SU-DHL-6 (cell line): Measurements from ENCODE around the gene ZNF423.

Experiments used
- H2AFZ ChIP-seq: fragments of 200-600 bp; sonication (generic); 2 replicates; pipeline ENCODE4 v1.6.1; 2014; ENCODE audit warnings: low read depth, mild to moderate bottlenecking, moderate library complexity, mixed read lengths, antibody characterized with exemption, low read length; ENCODE audit not compliant: severe bottlenecking
- H3F3A ChIP-seq: fragments of 200-600 bp; shearing (Covaris generic); 2 replicates; pipeline ENCODE4 v1.6.0; 2016; ENCODE audit warnings: antibody characterized with exemption, mild to moderate bottlenecking; ENCODE audit not compliant: insufficient read depth
- H3K27ac ChIP-seq: fragments of 200-600 bp; sonication (generic); 2 replicates; pipeline ENCODE4 v1.5.1; 2016; ENCODE audit warnings: low read depth, mild to moderate bottlenecking, low read length, moderate library complexity, mixed read lengths
- H3K27me3 ChIP-seq: fragments of 200-600 bp; sonication (generic), shearing (Covaris generic); 2 replicates; pipeline ENCODE4 v1.6.0; 2014; ENCODE audit warnings: mild to moderate bottlenecking, low read length
- H3K36me3 ChIP-seq: fragments of 200-600 bp; sonication (generic); 2 replicates; pipeline ENCODE4 v1.6.1; 2014; ENCODE audit warnings: mild to moderate bottlenecking, low read length, mixed read lengths
- H3K4me2 ChIP-seq: fragments of 300-600, 200-600 bp; shearing (Covaris generic), sonication (generic); 2 replicates; pipeline ENCODE4 v1.6.0; 2014; ENCODE audit warnings: low read length, low read depth, mild to moderate bottlenecking; ENCODE audit not compliant: poor library complexity, severe bottlenecking
- H3K4me3 ChIP-seq: fragments of 200-600 bp; sonication (generic); 2 replicates; pipeline ENCODE4 v1.5.1; 2014; ENCODE audit warnings: antibody characterized with exemption, low read length, mild to moderate bottlenecking, mixed read lengths; ENCODE audit not compliant: insufficient read depth, poor library complexity, severe bottlenecking
- H3K79me2 ChIP-seq: fragments of 200-600 bp; sonication (generic); 2 replicates; pipeline ENCODE4 v1.6.1; 2014; ENCODE audit warnings: mild to moderate bottlenecking, low read length, moderate library complexity; ENCODE audit not compliant: insufficient read depth
- H3K9ac ChIP-seq: fragments of 200-600 bp; sonication (generic); 2 replicates; pipeline ENCODE4 v1.7.0; 2014; ENCODE audit warnings: mild to moderate bottlenecking, low read length
- H3K9me2 ChIP-seq: fragments of 200-600 bp; sonication (generic); replicated peaks from 2 replicates; pipeline ENCODE4 v1.6.1; 2014; ENCODE audit warnings: low read length; ENCODE audit not compliant: insufficient read depth
- H3K9me3 ChIP-seq: fragments of 200-600 bp; sonication (generic); 2 replicates; pipeline ENCODE4 v1.6.1; 2014; ENCODE audit warnings: low read length, mixed read lengths; ENCODE audit not compliant: insufficient read depth
- H4K20me1 ChIP-seq: fragments of 200-600 bp; sonication (generic); 2 replicates; pipeline ENCODE4 v1.6.1; 2014; ENCODE audit warnings: low read depth, mild to moderate bottlenecking, antibody characterized with exemption, low read length, moderate library complexity, mixed read lengths
- EZH2phosphoT487 ChIP-seq: fragments of 200-600 bp; sonication (generic), shearing (Covaris generic); conservative IDR thresholded peaks from 2 replicates; pipeline ENCODE4 v1.6.1; 2018; ENCODE audit warnings: mild to moderate bottlenecking, antibody characterized with exemption, low read length, moderate library complexity, mixed read lengths
- TF ChIP-seq, protein P1 (sequence below): fragments of 200-600 bp; sonication (generic); IDR thresholded peaks from one replicate; pipeline ENCODE4 v1.5.1; 2017; ENCODE audit warnings: antibody characterized with exemption, mild to moderate bottlenecking, low read length, moderate library complexity; ENCODE audit not compliant: insufficient read depth, poor library complexity, severe bottlenecking

Gene ZNF423

DNA sequence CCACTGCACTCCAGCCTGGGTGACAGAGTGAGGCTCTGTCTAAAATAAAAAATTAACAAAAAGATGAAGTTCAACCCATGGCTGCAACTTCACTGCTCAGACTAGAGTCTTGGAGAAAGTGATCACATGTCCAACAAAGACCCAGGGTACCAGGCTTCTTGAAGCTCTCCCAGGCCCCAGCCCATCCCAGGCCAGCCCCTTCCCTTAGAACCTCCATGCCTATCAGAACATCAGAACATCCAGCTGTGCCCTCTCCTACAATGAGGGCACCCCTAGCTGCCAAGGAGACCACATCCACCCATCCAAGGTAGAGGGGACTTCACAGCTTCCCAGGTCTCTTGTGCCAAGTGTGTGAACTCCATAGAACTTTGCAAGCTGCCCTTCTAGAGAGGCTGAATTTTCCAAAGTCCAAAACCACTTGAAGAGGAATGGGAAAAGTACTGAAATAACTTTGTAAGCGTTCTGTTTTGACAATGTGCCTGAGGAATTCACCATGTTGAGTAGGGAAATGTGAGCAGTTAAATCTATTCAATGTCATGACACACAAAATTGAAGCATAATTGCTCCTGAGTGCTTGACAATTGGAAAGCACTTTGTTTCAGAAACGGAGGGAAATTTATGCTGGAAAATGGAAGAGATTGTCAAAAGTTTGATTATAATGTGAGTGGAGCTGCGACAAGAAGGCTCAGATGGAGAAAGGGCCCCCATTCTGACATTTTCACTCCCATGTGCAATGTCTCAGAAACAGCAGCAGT lies 230.4 kb downstream of the ZNF423 start:
- H3K36me3 ChIP-seq, result no peaks in the 10 kb centered on the region
- no peaks in the 10 kb centered on the region for H3F3A ChIP-seq
- no peak for TF ChIP-seq EZH2phosphoT487
- H2AFZ ChIP-seq, result no peak overlapping the region
- no peak overlapping the region for H3K9ac ChIP-seq
- H3K27ac ChIP-seq, result no peak overlapping the region
- no peak overlapping the region for H3K4me2 ChIP-seq
- H3K9me3 ChIP-seq, result no peaks in the 10 kb centered on the region
- no peak overlapping the region for H3K4me3 ChIP-seq
- no peaks in the 10 kb centered on the region for H3K9me2 ChIP-seq
- H3K79me2 ChIP-seq, result no peaks in the 10 kb centered on the region
- H3K27me3 ChIP-seq, result no peaks in the 10 kb centered on the region
- no peaks in the 10 kb centered on the region for H4K20me1 ChIP-seq

DNA sequence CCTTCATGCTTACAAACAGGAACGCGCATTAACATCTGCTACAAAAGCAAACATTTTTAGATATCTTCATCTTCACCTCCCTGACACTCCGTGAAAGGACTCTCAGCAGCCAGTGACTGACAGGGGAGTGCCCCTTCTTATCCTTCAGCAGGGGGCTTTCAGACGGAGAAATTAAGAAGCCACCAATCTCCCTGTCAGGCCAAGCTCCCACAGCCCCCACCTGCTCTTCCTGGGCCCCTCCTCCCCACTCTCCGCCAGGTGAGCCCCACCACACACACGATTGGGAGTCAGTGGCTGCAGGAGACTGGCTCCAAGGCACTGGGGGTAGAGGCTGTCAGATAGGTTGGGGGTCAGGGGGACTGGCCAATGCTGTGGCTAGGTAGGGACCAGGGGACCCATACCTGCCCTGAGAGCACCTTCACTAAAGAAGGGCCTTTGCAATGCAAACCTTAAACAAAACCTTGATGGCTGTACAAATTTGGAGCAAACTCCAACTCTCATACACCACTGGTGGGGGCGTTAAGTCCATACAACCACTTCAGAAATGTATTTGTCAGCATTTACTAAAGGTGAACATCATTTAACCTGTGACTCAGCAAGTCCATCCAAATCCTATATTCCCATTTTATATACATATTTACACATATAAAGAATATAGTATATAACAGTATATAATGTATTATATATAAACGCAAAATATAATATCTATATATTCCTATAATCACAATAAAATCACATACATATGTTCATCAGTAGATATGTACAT lies 232.2 kb downstream of the ZNF423 start:
- no peaks in the 10 kb centered on the region for H3K9me3 ChIP-seq
- no peak for TF ChIP-seq EZH2phosphoT487
- TF ChIP-seq, protein P1, sequence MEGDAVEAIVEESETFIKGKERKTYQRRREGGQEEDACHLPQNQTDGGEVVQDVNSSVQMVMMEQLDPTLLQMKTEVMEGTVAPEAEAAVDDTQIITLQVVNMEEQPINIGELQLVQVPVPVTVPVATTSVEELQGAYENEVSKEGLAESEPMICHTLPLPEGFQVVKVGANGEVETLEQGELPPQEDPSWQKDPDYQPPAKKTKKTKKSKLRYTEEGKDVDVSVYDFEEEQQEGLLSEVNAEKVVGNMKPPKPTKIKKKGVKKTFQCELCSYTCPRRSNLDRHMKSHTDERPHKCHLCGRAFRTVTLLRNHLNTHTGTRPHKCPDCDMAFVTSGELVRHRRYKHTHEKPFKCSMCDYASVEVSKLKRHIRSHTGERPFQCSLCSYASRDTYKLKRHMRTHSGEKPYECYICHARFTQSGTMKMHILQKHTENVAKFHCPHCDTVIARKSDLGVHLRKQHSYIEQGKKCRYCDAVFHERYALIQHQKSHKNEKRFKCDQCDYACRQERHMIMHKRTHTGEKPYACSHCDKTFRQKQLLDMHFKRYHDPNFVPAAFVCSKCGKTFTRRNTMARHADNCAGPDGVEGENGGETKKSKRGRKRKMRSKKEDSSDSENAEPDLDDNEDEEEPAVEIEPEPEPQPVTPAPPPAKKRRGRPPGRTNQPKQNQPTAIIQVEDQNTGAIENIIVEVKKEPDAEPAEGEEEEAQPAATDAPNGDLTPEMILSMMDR, result no peak
- no peaks in the 10 kb centered on the region for H4K20me1 ChIP-seq
- H3K4me2 ChIP-seq, result no peak overlapping the region
- H3K4me3 ChIP-seq, result no peak overlapping the region
- no peaks in the 10 kb centered on the region for H3F3A ChIP-seq
- no peaks in the 10 kb centered on the region for H3K27me3 ChIP-seq
- no peaks in the 10 kb centered on the region for H3K36me3 ChIP-seq
- no peak overlapping the region for H2AFZ ChIP-seq
- H3K79me2 ChIP-seq, result no peaks in the 10 kb centered on the region
- no peak overlapping the region for H3K27ac ChIP-seq
- H3K9me2 ChIP-seq, result no peaks in the 10 kb centered on the region
- no peak overlapping the region for H3K9ac ChIP-seq

DNA sequence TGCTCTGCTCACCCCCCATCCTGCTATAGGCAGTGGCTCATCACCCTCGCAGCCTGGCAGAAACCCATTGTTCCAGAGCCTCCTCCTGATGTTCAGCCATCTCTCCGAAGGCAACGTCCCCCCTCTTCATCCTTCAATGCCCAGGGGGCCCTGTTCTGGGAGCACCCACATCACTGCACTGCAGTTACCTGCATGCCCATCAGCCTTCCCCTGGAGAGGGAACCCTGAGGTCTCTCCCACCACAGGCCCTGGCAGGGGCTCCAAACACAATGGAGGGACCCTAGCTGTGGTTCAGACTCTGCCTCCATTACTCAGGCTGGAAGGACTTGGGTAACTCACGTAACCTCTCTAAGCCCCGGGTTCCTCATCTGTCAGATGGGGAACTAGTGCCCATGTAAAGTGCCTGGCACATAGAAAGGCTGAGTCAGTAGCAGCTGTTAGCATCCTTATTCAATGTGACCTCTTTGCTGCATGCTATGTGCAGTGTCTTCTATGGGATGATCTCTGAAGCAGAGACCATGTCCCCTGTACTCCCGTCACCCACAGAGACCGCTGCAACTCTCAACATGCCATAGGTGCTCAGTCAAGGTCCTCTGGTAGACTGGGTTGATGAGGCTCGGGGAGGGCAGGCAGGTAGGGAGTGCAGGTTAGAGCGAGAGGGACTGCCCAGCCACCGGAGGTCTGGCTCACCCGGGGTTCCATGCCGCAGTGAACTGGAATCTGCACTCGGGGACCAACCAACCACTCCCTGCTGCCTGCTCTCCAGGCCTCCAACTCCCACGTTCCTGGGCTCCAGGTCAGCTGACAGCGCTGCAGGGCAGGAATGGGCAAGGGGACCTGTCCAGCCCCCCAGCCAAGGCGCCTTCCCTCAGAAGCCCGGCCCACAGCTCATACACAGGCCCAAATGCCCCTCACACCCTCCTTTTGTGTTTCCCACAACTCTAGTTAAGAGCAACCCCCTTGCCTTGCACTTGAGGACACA lies 233.2 kb downstream of the ZNF423 start:
- no peak for TF ChIP-seq EZH2phosphoT487
- TF ChIP-seq, protein P1, result no peak
- no peaks in the 10 kb centered on the region for H3K36me3 ChIP-seq
- no peak overlapping the region for H3K27ac ChIP-seq
- H3K4me3 ChIP-seq, result no peak overlapping the region
- no peaks in the 10 kb centered on the region for H3K27me3 ChIP-seq
- no peak overlapping the region for H2AFZ ChIP-seq
- H3K79me2 ChIP-seq, result no peaks in the 10 kb centered on the region
- no peak overlapping the region for H3K9ac ChIP-seq
- H3F3A ChIP-seq, result no peaks in the 10 kb centered on the region
- H3K9me2 ChIP-seq, result no peaks in the 10 kb centered on the region
- H3K9me3 ChIP-seq, result no peaks in the 10 kb centered on the region
- H3K4me2 ChIP-seq, result no peak overlapping the region
- no peaks in the 10 kb centered on the region for H4K20me1 ChIP-seq
